Measurements from ENCODE around the gene PDE2A. TPM values are rescaled to one million over a fixed set of nuclear protein-coding genes. Genes with fewer than 3 reads are reported as not detected.

The PDE2A gene
- total and polyA plus RNA-seq, 4 donors, result 9.4 to 17.5 (median 14.1) TPM

GRCh38 chr11:72589802-72590761, 84.1 kb downstream of the PDE2A start:
- DNase-seq (ENCODE audit: low read depth in 4 of 6, low spot score in 6 of 6), result peak in 3 of 6 donors; percentile 7 to 60 (median 50)
- Histone ChIP-seq H3K4me1 (ENCODE audit: control insufficient read depth, insufficient read depth, low read length) (peaks cover 15% of the 10 kb centered on the region), H3K27ac (ENCODE audit: low read depth, low read length) (no peak overlapping the region), H3K9me3 (ENCODE audit: control insufficient read depth, insufficient read depth, low read length) (no peaks in the 10 kb centered on the region), H3K27me3 (ENCODE audit: control insufficient read depth, insufficient read depth, low read length) (peaks cover 58% of the 10 kb centered on the region), H3K36me3 (ENCODE audit: control insufficient read depth, insufficient read depth, low read length) (no peaks in the 10 kb centered on the region), H3K4me3 (ENCODE audit: low read depth, low read length) (no peak overlapping the region)
- WGBS (ENCODE audit: insufficient coverage), result 6% methylated on average over 66 of the region's 74 CpGs

- Histone ChIP-seq H3K4me3 (ENCODE audit: low read depth, low read length) (no peak overlapping the region), H3K9me3 (ENCODE audit: control insufficient read depth, insufficient read depth, low read length) (no peaks in the 10 kb centered on the region), H3K4me1 (ENCODE audit: control insufficient read depth, insufficient read depth, low read length) (peaks cover 24% of the 10 kb centered on the region), H3K27me3 (ENCODE audit: control insufficient read depth, insufficient read depth, low read length) (peaks cover 71% of the 10 kb centered on the region), H3K36me3 (ENCODE audit: control insufficient read depth, insufficient read depth, low read length) (no peaks in the 10 kb centered on the region), H3K27ac (ENCODE audit: low read depth, low read length) (no peak overlapping the region)
- 92% methylated on average over 7 of the region's 7 CpGs for WGBS (ENCODE audit: insufficient coverage)
- DNase-seq (ENCODE audit: low read depth in 4 of 6, low spot score in 6 of 6), result no peak
Observed at GRCh38 chr11:72588421-72589410, 85.5 kb downstream of the PDE2A start.

GRCh38 chr11:72587696-72588095, 86.5 kb downstream of the PDE2A start:
- WGBS (ENCODE audit: insufficient coverage), result 86% methylated on average over 1 of the region's 1 CpG
- peaks cover 24% of the 10 kb centered on the region for H3K4me1 ChIP-seq (ENCODE audit: control insufficient read depth, insufficient read depth, low read length)
- no peak overlapping the region for H3K4me3 ChIP-seq (ENCODE audit: low read depth, low read length)
- H3K27me3 ChIP-seq (ENCODE audit: control insufficient read depth, insufficient read depth, low read length), result peaks cover 70% of the 10 kb centered on the region
- H3K27ac ChIP-seq (ENCODE audit: low read depth, low read length), result no peak overlapping the region
- no peaks in the 10 kb centered on the region for H3K9me3 ChIP-seq (ENCODE audit: control insufficient read depth, insufficient read depth, low read length)
- no peaks in the 10 kb centered on the region for H3K36me3 ChIP-seq (ENCODE audit: control insufficient read depth, insufficient read depth, low read length)
- no peak for DNase-seq (ENCODE audit: low read depth in 4 of 6, low spot score in 6 of 6)

GRCh38 chr11:72586321-72587090, 87.7 kb downstream of the PDE2A start:
- H3K9me3 ChIP-seq (ENCODE audit: control insufficient read depth, insufficient read depth, low read length), result no peaks in the 10 kb centered on the region
- peaks cover 24% of the 10 kb centered on the region for H3K4me1 ChIP-seq (ENCODE audit: control insufficient read depth, insufficient read depth, low read length)
- H3K4me3 ChIP-seq (ENCODE audit: low read depth, low read length), result no peak overlapping the region
- H3K36me3 ChIP-seq (ENCODE audit: control insufficient read depth, insufficient read depth, low read length), result no peaks in the 10 kb centered on the region
- peaks cover 59% of the 10 kb centered on the region for H3K27me3 ChIP-seq (ENCODE audit: control insufficient read depth, insufficient read depth, low read length)
- WGBS (ENCODE audit: insufficient coverage), result 80% methylated on average over 4 of the region's 7 CpGs
- no peak for DNase-seq (ENCODE audit: low read depth in 4 of 6, low spot score in 6 of 6)
- H3K27ac ChIP-seq (ENCODE audit: low read depth, low read length), result no peak overlapping the region

GRCh38 chr11:72585762-72586311, 88.4 kb downstream of the PDE2A start:
- Histone ChIP-seq H3K27ac (ENCODE audit: low read depth, low read length) (no peak overlapping the region), H3K27me3 (ENCODE audit: control insufficient read depth, insufficient read depth, low read length) (peaks cover 52% of the 10 kb centered on the region), H3K4me3 (ENCODE audit: low read depth, low read length) (no peak overlapping the region), H3K4me1 (ENCODE audit: control insufficient read depth, insufficient read depth, low read length) (peaks cover 24% of the 10 kb centered on the region), H3K9me3 (ENCODE audit: control insufficient read depth, insufficient read depth, low read length) (no peaks in the 10 kb centered on the region), H3K36me3 (ENCODE audit: control insufficient read depth, insufficient read depth, low read length) (no peaks in the 10 kb centered on the region)
- WGBS (ENCODE audit: insufficient coverage), result 4% methylated on average over 11 of the region's 15 CpGs
- DNase-seq (ENCODE audit: low read depth in 4 of 6, low spot score in 6 of 6), result peak; percentile 41 to 93 (median 50)

GRCh38 chr11:72584939-72585597, 89.2 kb downstream of the PDE2A start:
- Histone ChIP-seq H3K36me3 (ENCODE audit: control insufficient read depth, insufficient read depth, low read length) (no peaks in the 10 kb centered on the region), H3K9me3 (ENCODE audit: control insufficient read depth, insufficient read depth, low read length) (no peaks in the 10 kb centered on the region), H3K4me3 (ENCODE audit: low read depth, low read length) (no peak overlapping the region), H3K27me3 (ENCODE audit: control insufficient read depth, insufficient read depth, low read length) (peaks cover 44% of the 10 kb centered on the region), H3K27ac (ENCODE audit: low read depth, low read length) (no peak overlapping the region), H3K4me1 (ENCODE audit: control insufficient read depth, insufficient read depth, low read length) (peaks cover 19% of the 10 kb centered on the region)
- no peak for DNase-seq (ENCODE audit: low read depth in 4 of 6, low spot score in 6 of 6)
- WGBS (ENCODE audit: insufficient coverage), result 57% methylated on average over 9 of the region's 12 CpGs

GRCh38 chr11:72584293-72584938, 89.8 kb downstream of the PDE2A start:
- no peak overlapping the region for H3K4me3 ChIP-seq (ENCODE audit: low read depth, low read length)
- peaks cover 13% of the 10 kb centered on the region for H3K4me1 ChIP-seq (ENCODE audit: control insufficient read depth, insufficient read depth, low read length)
- H3K36me3 ChIP-seq (ENCODE audit: control insufficient read depth, insufficient read depth, low read length), result no peaks in the 10 kb centered on the region
- WGBS (ENCODE audit: insufficient coverage), result 6% methylated on average over 56 of the region's 59 CpGs
- no peak overlapping the region for H3K27ac ChIP-seq (ENCODE audit: low read depth, low read length)
- peaks cover 38% of the 10 kb centered on the region for H3K27me3 ChIP-seq (ENCODE audit: control insufficient read depth, insufficient read depth, low read length)
- peak in 2 of 6 donors; percentile 12 to 29 for DNase-seq (ENCODE audit: low read depth in 4 of 6, low spot score in 6 of 6)
- no peaks in the 10 kb centered on the region for H3K9me3 ChIP-seq (ENCODE audit: control insufficient read depth, insufficient read depth, low read length)

- Histone ChIP-seq H3K4me3 (ENCODE audit: low read depth, low read length) (no peak overlapping the region), H3K9me3 (ENCODE audit: control insufficient read depth, insufficient read depth, low read length) (no peaks in the 10 kb centered on the region), H3K27me3 (ENCODE audit: control insufficient read depth, insufficient read depth, low read length) (peaks cover 31% of the 10 kb centered on the region), H3K27ac (ENCODE audit: low read depth, low read length) (no peak overlapping the region), H3K4me1 (ENCODE audit: control insufficient read depth, insufficient read depth, low read length) (peaks cover 13% of the 10 kb centered on the region), H3K36me3 (ENCODE audit: control insufficient read depth, insufficient read depth, low read length) (peaks cover 3% of the 10 kb centered on the region)
- no peak for DNase-seq (ENCODE audit: low read depth in 4 of 6, low spot score in 6 of 6)
- 68% methylated on average over 10 of the region's 22 CpGs for WGBS (ENCODE audit: insufficient coverage)
Observed at GRCh38 chr11:72583616-72584292, 90.5 kb downstream of the PDE2A start.

Data from spinal cord (tissue), 10 donors.